A549 (cell line): ENCODE data around the gene COX4I1.

ENCODE experiments used
- EHMT2 ChIP-seq: fragments of 200-600 bp; sonication (generic); IDR thresholded peaks from 2 replicates; pipeline ENCODE4 v1.6.1; 2016; ENCODE audit warnings: antibody characterized with exemption, low read depth, mild to moderate bottlenecking, moderate library complexity
- POLR2A ChIP-seq: IDR thresholded peaks from 2 replicates; pipeline ENCODE4 v1.6.1; 2012; ENCODE audit warnings: mild to moderate bottlenecking, low read length
- RCOR1 ChIP-seq: fragments of 150-350 bp; IDR thresholded peaks from 2 replicates; pipeline ENCODE4 v1.6.1; 2014; ENCODE audit warnings: antibody characterized with exemption, low read length, low read depth
- TF ChIP-seq, protein P1 (sequence below): fragments of >200 bp; sonication (Bioruptor Twin); formaldehyde crosslinking; IDR thresholded peaks from 3 replicates; pipeline ENCODE4 v1.5.1; 2016
- TF ChIP-seq, protein P2 (sequence below): IDR thresholded peaks from 2 replicates; pipeline ENCODE4 v1.6.1; 2012
- TF ChIP-seq, protein P3 (sequence below): fragments of 200-600 bp; sonication (generic); IDR thresholded peaks from 2 replicates; pipeline ENCODE4 v1.6.1; 2016; ENCODE audit warnings: antibody characterized with exemption, mild to moderate bottlenecking, moderate library complexity
- TF ChIP-seq, protein P4 (sequence below): IDR thresholded peaks from 2 replicates; pipeline ENCODE4 v1.6.1; 2012
- TF ChIP-seq, protein P5 (sequence below): fragments of 450-650 bp; IDR thresholded peaks from 2 replicates; pipeline ENCODE4 v1.6.1; 2014; ENCODE audit warnings: antibody characterized with exemption

DNA sequence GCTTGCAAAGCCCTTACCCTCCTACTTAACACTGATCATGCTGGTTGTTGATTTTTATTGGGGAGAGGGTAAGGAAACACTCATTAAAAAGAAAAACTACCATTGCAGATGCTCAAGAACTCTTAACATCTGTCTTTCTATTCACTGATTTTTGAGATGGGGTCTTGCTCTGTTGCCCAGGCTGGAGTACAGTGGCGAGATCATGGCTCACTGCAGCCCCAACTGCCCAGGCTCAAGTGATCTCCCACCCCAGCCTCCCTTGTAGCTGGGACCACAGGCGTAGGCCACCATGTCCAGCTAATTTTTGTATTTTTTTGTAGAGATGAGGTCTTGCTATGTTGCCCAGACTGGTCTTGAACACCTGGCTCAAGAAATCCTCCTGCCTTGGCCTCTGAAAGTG is 14.7 kb upstream of the COX4I1 start:
- TF ChIP-seq, protein P1, sequence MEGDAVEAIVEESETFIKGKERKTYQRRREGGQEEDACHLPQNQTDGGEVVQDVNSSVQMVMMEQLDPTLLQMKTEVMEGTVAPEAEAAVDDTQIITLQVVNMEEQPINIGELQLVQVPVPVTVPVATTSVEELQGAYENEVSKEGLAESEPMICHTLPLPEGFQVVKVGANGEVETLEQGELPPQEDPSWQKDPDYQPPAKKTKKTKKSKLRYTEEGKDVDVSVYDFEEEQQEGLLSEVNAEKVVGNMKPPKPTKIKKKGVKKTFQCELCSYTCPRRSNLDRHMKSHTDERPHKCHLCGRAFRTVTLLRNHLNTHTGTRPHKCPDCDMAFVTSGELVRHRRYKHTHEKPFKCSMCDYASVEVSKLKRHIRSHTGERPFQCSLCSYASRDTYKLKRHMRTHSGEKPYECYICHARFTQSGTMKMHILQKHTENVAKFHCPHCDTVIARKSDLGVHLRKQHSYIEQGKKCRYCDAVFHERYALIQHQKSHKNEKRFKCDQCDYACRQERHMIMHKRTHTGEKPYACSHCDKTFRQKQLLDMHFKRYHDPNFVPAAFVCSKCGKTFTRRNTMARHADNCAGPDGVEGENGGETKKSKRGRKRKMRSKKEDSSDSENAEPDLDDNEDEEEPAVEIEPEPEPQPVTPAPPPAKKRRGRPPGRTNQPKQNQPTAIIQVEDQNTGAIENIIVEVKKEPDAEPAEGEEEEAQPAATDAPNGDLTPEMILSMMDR: no peak
- TF ChIP-seq, protein P2, sequence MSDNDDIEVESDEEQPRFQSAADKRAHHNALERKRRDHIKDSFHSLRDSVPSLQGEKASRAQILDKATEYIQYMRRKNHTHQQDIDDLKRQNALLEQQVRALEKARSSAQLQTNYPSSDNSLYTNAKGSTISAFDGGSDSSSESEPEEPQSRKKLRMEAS: no peak
- TF ChIP-seq, protein P3, sequence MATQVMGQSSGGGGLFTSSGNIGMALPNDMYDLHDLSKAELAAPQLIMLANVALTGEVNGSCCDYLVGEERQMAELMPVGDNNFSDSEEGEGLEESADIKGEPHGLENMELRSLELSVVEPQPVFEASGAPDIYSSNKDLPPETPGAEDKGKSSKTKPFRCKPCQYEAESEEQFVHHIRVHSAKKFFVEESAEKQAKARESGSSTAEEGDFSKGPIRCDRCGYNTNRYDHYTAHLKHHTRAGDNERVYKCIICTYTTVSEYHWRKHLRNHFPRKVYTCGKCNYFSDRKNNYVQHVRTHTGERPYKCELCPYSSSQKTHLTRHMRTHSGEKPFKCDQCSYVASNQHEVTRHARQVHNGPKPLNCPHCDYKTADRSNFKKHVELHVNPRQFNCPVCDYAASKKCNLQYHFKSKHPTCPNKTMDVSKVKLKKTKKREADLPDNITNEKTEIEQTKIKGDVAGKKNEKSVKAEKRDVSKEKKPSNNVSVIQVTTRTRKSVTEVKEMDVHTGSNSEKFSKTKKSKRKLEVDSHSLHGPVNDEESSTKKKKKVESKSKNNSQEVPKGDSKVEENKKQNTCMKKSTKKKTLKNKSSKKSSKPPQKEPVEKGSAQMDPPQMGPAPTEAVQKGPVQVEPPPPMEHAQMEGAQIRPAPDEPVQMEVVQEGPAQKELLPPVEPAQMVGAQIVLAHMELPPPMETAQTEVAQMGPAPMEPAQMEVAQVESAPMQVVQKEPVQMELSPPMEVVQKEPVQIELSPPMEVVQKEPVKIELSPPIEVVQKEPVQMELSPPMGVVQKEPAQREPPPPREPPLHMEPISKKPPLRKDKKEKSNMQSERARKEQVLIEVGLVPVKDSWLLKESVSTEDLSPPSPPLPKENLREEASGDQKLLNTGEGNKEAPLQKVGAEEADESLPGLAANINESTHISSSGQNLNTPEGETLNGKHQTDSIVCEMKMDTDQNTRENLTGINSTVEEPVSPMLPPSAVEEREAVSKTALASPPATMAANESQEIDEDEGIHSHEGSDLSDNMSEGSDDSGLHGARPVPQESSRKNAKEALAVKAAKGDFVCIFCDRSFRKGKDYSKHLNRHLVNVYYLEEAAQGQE: no peak
- no peak for TF ChIP-seq EHMT2
- TF ChIP-seq RCOR1: no peak
- TF ChIP-seq, protein P4, sequence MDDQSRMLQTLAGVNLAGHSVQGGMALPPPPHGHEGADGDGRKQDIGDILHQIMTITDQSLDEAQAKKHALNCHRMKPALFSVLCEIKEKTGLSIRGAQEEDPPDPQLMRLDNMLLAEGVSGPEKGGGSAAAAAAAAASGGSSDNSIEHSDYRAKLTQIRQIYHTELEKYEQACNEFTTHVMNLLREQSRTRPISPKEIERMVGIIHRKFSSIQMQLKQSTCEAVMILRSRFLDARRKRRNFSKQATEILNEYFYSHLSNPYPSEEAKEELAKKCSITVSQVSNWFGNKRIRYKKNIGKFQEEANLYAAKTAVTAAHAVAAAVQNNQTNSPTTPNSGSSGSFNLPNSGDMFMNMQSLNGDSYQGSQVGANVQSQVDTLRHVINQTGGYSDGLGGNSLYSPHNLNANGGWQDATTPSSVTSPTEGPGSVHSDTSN: no peak
- TF ChIP-seq POLR2A: no peak
- TF ChIP-seq, protein P5, sequence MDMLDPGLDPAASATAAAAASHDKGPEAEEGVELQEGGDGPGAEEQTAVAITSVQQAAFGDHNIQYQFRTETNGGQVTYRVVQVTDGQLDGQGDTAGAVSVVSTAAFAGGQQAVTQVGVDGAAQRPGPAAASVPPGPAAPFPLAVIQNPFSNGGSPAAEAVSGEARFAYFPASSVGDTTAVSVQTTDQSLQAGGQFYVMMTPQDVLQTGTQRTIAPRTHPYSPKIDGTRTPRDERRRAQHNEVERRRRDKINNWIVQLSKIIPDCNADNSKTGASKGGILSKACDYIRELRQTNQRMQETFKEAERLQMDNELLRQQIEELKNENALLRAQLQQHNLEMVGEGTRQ: no peak
